HG03159 (cell line): ENCODE measurements around the gene NFKBIZ.
"Not testable (repeated sequence)": the region's sequence is repeated elsewhere in the genome, so short reads cannot be mapped to it uniquely, and the experiment has no call there.

Source experiments
- ATAC-seq: cut with Tn5 transposase; IDR thresholded peaks from one replicate; pipeline ENCODE4 v1.9.1; 2021; ENCODE audit warnings: mild to moderate bottlenecking, moderate library complexity; ENCODE audit not compliant: unreplicated experiment

Gene NFKBIZ

GRCh38 chr3:101868534-101869464 is 19.5 kb downstream of the NFKBIZ start:
- ATAC-seq, result no peak

DNA sequence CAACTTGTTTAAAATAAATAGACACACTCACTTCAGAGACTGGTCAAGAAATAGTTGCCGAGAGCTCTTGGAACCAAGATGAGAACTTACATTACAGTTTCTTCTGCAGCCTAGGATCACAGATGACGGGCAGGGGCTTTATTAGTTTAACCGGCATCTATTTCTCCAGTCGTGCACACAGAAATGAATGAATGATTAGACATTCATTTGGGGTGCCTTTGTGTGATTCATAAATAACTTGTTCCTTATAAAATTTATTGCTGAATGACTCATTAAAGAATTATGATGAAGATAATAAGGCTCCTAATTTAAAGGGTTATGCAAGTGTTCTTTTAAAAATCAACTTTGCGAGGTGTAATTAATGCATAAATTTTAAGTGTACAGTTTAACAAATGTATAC is 20.8 kb downstream of the NFKBIZ start:
- ATAC-seq, result no peak

DNA sequence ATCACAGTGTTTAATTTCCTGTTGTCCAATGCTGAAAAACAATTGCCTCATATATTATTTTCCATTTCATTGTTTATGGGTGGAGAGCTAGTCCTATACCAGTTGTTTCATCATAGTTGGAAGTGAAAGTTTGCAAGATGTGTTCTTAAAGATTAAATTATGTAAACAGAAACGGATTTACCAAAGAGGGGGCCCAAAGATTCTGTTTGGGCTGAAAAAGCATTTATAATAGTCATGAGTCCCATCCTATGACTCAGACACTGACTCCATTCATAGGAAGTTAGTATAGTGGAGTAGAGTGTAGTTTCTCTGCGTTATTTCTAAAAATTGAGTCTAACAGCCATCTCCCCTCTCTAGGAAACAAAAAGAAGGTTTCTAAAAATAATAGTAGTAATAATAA is 24.3 kb downstream of the NFKBIZ start:
- ATAC-seq, result no peak

- no peak for ATAC-seq
Observed at GRCh38 chr3:101876142-101876541, 26.8 kb downstream of the NFKBIZ start.

DNA sequence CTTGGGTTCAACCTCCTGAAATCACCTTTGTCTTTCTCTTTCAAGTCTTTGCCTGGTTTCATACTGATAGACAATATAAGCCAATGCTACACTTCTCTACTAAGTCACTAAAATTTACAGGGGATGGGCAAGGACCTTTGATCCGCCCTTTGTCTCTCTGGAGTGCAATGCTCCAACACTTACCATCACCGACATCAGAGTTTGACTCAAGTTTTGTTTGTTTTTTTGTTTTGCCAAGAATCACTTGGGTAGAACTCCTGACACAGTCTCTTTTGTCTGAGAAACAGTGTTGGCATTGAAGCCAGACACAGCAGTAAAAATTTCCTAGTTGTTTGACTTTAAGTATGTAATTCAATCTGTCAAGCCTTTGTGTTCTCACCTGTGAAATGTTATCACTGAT is 29.3 kb downstream of the NFKBIZ start:
- no peak for ATAC-seq

DNA sequence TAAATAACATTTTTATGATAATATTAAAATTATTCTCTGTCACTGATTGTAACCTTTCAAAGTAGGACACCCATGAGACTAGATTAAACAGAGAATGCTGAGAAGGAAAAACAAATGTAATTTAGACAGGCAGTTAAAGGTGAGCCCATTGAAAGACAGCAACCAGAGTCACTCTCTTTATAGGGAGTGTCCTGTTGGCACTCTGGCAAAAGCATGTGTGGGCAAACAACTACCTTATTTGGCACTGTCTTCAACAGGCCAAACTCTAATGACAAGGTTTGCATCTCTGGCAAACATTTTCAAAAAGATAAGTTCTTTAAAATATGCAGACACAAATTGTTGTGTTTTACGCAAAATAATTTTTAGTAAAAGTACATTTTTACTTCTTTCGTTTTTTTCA is 29.8 kb downstream of the NFKBIZ start:
- ATAC-seq, result no peak

DNA sequence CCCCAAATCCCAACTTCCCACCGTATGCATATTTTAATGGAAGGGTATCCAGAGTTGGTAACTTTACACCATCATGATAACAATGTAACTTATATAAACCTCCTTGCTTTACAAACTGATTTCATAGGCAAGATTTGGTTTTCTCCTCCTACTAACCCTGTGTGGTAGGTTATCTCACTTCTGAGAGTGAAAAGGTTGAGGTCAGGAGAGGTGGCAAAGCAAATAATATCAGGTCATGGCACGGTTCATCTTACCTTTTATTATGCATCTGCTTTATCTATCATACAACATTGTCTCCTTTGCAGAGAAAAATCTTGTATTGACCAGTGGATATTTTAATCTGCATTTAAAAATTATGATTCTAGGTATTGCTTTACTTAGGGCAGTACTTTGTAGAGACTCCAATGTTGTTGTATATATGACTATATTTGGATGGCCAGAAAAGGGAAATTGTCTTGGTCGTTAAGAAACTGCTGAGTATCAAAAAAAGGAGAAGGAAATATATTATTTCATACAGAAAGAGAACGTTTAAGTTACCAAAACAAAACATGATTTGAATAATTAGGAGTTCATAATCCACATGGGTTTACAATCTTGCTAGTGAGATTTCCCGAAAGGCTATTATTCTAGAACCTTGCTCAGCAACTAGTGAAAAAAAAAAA is 30.4 kb downstream of the NFKBIZ start:
- no peak for ATAC-seq

DNA sequence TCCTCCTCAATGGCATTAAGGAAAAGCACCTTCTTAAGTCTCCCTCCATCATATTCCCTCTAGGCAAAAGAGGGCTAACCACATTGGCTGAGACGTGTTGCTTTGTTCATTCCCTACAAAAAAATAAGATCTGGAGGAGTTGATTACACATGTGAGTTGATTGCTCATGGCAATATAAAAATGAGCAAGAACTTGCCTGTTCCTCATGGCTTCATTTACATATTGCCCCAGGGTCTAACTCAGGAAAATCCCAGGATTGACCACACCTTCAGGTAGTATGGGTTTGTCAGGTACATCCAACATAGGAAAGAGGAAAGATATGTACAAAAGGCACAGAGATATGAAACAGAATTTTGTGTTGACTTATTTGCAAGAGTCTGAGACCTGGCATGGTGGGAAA is 35.5 kb downstream of the NFKBIZ start:
- ATAC-seq, result no peak

DNA sequence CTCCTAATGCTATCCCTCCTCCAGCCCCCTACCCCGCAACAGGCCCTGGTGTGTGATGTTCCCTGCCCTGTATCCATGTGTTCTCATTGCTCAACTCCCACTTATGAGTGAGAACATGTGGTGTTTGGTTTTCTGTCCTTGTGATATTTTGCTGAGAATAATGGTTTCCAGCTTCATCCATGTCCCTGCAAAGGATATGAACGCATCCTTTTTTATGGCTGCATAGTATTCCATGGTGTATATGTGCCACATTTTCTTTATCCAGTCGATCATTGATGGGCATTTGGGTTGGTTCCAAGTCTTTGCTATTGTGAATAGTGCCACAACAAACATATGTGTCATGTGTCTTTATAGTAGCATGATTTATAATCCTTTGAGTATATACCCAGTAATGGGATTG is 36.3 kb downstream of the NFKBIZ start:
- ATAC-seq, result not testable (repeated sequence)

- no peak for ATAC-seq
Observed at GRCh38 chr3:101886626-101887025, 37.3 kb downstream of the NFKBIZ start.

DNA sequence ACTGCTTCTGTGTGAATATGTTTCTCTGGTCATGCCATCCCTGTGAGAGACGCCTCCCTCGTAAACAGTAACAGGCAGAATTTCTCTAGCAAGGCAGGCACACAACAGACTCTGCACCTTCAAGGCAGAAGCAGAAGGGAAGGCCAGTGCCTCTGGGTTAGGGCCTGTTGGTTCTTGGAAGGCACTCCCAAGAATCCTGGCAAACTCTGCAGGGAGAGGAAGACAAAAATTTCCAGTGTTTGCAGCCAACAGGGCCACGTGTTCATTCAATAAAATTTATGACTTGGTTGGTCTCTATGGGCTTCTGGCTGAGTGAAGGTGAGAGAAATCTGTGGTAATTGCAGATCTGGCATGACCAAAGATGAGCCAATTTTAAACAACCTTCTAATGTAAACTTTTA is 39.3 kb downstream of the NFKBIZ start:
- ATAC-seq, result no peak

- ATAC-seq, result no peak
Observed at GRCh38 chr3:101890716-101891115, 41.4 kb downstream of the NFKBIZ start.

- no peak for ATAC-seq
Observed at GRCh38 chr3:101892648-101893047, 43.3 kb downstream of the NFKBIZ start.

- no peak for ATAC-seq
Observed at GRCh38 chr3:101896083-101896757, 46.9 kb downstream of the NFKBIZ start.

DNA sequence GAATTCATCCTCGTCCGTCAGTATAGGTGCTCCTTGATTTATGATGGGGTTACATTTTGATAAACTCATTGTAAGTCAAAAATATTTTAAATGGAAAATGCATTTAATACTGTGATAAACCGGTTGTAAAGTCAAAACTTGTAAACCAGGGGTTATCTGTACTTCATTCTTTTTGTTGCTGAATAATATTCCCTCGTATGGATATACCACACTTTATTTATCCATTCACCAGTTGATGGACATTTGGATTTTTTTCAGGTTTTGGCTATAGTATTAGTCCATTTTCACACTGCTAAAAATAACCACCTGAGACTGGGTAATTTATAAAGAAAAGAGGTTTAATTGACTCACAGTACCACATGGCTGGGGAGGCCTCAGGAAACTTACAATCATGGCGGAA is 47.7 kb downstream of the NFKBIZ start:
- ATAC-seq, result no peak

DNA sequence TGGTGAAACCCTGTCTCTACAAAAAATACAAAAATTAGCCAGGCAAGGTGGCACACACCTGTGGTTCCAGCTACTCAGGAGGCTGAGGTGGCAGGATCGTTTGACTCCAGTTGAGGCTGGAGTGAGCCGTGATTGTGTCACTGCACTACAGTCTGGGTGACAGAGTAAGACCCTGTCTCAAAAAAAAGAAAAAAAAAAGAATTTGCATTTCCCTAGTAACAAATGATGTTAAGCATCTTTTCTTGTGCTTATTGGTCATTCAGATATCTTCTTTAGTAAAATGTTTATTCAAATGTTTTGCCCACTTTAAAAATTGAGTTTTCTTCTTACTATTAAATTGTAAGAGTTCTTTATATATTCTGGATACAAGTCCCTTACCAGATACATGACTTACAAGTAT is 48.7 kb downstream of the NFKBIZ start:
- ATAC-seq, result no peak

DNA sequence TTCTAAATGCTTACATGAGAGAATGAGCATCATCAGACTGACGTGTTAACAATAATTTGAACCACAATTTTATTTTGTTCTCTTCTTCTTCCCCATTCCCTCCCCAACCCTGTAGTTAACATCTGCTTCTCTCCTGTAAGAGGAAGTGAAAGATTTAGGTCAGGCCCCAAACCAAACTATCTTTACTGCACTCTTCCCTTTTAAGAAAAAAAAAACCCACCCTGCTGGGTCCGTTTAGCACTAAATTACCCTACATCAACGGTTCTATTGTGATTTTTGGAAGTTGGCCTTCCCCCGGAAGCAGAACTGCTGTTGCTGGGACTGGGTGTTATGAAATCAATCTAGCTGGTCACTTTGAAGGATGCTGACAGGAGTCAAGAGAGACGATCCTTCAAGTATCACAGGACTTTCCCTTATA is 49.4 kb downstream of the NFKBIZ start:
- peak; percentile 94 for ATAC-seq

- no peak for ATAC-seq
Observed at GRCh38 chr3:101900316-101900715, 51.0 kb downstream of the NFKBIZ start.

DNA sequence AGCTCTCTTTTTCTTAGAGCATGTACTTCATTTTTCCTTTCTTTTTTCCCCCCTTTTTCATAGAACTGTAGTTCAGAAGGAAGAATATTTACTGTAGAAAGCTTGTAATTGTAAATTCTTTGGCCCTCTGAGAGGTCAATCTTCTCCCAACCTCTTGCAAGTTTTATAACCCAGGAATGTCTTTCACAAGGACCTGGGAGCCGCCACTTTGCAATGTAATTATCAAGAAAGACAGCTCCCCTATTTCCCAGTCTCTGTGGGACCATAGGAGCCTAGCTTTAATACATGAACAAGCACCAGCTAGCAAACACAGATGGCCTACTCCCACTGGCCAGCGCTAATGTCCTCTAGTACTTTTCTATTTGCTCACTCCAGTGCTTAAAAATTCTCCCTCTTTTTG is 51.4 kb downstream of the NFKBIZ start:
- no peak for ATAC-seq

DNA sequence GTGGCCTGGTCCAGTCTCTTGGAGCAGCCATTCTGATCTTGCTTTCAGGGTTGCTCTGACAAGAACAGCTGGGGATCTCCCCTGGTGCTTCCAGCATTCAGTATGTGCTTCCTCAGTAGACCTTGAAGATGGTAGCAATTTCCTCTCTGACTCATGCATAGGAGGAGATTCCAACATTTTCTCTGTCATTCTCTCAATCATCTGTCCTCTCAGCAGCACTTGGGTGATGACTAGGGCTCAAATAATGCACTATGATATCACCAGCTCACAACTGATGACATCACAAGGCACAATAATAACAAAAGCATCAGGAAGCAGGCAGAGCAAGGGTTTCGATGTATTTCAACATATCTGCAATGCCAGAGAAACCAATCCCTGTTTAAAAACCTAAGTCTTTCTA is 52.7 kb downstream of the NFKBIZ start:
- peak; percentile 38 for ATAC-seq

DNA sequence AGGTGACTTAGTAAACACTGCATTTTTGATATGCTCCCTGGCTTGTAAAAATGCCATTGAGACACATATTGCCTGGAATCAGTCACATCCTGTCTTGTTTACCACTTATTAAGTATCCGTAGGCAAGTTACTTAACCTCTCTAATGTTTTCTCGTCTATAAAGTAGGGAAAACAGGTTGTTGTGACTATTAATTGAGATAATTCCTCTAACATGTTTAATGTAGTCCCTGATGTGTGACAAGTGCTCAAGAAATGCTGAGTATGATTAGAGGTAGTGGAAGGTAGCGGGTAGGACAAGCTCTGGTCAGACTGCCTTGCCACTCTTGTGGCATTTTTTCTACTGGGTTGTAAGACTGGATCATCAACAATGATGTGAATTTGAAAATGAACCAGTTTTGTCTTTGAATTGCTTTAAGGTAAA is 54.1 kb downstream of the NFKBIZ start:
- ATAC-seq, result no peak

- not testable (repeated sequence) for ATAC-seq
Observed at GRCh38 chr3:101905573-101905972, 56.3 kb downstream of the NFKBIZ start.
